HG03066 (cell line): ENCODE measurements around the gene IPCEF1.

Experiments used
- ATAC-seq: cut with Tn5 transposase; IDR thresholded peaks from one replicate; pipeline ENCODE4 v1.9.1; 2021; ENCODE audit warnings: low read depth; ENCODE audit not compliant: unreplicated experiment

The IPCEF1 gene

GRCh38 chr6:154377726-154378125 lies 21.1 kb upstream of the IPCEF1 start:
- no peak for ATAC-seq

DNA sequence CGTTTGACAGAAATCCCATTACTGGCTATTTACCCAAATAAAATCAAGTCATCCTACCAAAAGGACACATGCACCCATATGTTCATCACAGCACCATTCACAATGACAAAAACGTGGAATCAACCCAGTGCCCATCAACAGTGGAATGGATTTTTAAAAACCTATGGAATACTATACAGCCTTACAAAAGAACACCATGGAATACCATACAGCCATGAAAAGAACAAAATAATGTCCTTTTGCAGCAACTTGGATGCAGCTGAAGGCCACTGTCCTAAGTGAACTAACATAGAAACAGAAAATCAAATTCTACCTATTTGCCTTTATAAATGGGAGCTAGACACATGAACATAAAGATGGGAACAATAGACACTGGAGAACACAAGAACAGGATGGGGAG lies 17.4 kb upstream of the IPCEF1 start:
- ATAC-seq, result no peak

DNA sequence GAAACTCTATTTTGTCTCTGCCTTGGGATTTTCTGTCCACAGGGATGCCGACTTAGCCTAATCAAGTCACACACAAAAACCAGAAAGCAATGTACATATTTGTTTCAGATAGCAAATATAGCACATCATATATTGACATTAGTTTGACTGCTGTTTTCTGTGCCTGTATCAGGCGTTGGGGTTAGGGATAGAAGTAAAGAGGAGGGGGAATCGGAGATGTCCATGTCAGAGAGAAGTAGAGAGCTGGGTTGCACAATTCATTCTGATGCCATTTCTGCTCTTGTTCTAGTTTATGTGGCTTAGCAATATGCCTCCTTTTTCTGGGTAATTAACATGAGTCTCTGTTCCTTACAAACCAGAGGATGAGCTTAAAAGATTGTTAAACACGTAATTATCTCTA lies 14.7 kb upstream of the IPCEF1 start:
- ATAC-seq, result no peak

DNA sequence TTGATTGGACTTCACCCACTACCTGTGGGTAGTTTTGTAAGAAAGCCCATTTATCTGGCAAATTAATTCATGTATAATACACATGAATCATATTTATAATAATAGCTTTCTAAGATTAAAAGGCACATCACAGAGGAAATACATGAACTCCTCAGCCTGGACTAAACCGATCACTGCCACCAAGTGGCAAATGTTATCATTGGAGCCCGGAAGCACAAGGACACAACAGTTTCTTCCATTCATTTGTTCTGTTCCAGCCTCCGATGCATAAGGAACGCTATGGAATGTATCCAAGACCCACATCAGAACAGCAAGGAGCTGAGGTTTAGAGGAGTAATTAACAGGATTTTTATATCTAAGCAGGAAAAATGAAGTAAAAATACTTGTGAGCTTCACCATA lies 13.9 kb upstream of the IPCEF1 start:
- ATAC-seq, result peak; percentile 91

DNA sequence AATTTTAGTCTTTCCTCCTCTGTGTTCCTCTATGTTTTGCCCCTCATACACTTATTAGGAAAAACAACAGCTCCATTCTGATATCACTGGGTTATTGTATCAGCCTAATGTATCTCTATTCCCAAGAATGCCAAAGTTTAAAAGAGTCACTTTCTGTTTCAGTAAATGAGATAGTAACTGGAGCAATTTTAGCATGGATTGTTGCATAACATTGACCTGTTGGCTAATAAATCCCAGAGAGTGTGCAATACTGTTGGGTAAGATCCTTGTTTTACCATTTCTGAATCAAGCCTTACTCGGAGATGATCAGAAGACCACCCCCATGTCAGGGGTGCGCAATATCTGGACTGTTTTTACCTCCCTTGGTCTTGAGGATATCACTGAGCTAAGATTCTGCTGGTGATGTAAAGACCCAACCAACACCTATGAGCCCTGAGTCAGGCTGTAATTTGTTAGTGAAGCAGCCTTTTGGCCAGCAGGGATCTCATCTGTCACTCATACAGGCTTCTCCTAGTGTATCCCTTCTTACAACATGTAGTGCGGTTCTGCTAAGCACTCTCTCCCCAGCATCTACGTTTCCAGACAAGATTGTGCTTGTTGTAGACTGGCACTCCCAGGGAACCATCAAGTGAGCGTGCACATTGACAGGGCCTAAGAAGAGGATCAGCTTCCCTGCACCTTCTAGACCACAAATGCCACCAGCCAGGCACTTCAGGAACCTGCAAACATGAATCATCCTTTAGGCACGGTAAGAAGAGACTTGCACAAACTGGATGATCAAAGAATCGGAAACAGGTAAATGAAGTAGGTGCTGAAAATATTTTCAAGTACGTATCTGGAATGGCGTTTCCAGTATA lies 11.5 kb upstream of the IPCEF1 start:
- ATAC-seq, result no peak

DNA sequence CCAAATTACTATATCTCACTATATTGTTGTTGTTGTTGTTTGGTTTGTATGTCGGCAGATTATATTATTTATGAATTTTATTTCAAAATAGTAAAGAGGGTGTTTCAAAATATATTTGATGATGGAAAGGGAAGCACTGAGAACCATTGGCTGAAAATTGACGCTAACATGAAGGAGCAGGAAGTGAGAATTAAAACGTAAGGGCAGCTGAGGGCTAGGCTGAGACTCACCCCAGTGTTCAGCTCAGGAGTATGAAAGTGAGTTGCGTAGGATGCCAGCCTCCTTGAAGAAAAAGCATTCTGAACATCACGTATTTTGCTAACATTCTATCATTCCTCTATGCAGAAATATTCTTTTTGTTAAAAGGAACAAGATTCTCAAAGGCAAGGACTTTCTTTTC lies 10.7 kb upstream of the IPCEF1 start:
- ATAC-seq, result no peak

DNA sequence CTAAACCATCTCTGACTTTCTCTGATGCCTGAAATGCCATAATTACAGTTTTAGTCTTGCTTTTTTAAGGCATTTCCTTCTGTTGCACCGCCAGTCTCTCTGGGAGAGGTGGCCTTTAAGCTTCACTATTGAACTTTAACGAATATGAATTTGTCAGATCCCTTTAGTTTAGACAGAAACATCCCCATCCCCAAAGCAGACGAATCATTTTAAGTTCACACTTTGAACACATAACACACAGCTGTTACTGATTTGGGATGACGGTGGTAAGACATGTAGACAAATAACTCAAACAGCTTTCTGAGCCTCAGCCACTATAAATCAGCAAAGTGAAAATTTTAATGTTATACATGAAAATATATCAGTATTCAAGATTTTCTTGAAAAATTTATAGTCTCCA lies 7.2 kb upstream of the IPCEF1 start:
- ATAC-seq, result no peak

DNA sequence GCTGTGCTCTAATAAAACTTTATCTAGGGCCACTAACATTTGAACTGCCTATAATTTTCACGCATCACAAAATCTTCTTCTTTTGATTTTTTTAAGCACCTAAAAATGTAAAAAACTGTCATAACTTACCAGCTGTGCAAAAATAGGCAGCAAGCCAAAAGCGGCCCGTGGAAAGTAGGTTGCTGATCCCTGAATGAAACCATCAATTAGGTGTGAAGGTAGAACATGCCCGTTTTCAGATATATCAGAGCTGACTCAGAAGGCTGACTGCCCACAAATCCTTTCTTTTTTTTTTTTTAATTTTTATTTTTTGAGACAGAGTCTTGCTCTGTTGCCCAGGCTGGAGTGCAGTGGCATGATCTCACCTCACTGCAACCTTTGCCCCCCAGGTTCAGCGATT lies 4.9 kb upstream of the IPCEF1 start:
- ATAC-seq, result no peak

GRCh38 chr6:154360476-154360875 lies 3.9 kb upstream of the IPCEF1 start:
- no peak for ATAC-seq

DNA sequence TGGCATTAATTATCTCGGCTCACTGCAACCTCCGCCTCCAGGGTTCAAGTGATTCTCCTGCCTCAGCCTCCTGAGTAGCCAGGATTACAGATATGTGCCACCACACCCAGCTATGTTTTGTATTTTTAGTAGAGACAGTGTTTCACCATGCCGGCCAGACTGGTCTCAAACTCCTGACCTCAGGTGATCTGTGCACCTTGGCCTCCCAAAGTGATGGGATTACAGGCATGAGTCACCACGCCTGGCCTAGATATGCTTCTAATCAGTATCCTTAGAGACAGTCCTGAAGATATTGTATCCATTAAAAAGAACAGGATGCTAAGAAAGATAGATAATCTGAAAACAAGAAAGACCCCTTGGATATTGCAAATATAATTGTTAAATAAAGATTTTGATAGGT lies 3.1 kb upstream of the IPCEF1 start:
- ATAC-seq, result no peak

- no peak for ATAC-seq
Measured at GRCh38 chr6:154359161-154359574, 2.6 kb upstream of the IPCEF1 start.

- ATAC-seq, result no peak
Measured at GRCh38 chr6:154358019-154358545, 1.5 kb upstream of the IPCEF1 start.

GRCh38 chr6:154356113-154356512 lies 490 bp downstream of the IPCEF1 start:
- ATAC-seq, result no peak

- ATAC-seq, result no peak
Measured at GRCh38 chr6:154354265-154354777, 2.3 kb downstream of the IPCEF1 start.

DNA sequence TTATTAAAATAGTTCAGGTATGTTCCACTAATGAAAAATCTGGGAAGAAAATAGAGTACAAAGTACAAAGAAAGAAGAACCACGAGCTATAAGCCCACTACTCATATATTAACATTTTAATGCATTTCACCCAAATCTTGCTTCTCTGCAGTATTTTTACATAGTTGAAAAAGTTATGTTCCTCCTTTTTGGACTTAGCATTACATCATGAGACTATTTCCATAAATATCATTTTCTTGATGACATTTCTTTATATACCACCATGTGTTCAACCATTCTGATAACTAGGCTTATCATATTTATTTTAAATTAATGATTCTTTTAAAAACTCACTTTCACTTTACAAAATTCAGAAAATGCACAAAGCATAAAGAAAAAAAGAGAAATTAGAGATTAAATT lies 3.0 kb downstream of the IPCEF1 start:
- no peak for ATAC-seq

DNA sequence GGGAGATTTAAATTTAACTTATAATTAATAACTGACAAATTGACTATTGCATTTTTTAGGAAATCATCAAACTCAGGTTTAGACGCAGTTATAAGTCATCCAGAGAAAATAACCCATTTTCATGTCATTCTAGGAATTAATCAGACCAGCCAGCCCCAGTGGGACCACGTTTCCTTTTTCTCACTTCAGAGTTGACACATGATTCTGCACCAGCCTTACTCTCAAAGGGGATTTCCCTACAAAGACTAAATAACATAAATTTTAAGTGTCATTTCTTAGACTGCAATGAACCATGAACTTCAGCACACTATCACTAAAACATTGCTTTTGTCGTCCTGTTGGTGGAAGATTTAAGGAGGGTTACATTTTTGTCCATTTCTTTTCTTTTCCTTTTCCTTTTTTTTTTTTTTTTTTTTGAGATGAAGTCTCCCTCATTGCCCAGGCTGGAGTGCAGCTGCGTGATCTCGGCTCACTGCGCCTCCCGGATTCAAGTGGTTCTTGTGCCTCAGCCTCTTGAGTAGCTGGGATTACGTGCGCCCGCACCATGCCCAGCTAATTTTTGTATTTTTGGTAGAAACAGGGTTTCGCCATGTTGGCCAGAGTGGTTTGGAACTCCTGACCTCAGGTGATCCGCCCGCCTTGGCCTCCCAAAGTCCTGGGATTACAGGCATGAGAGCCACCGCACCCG lies 3.6 kb downstream of the IPCEF1 start:
- ATAC-seq, result peak; percentile 55

GRCh38 chr6:154350293-154350692 lies 6.3 kb downstream of the IPCEF1 start:
- ATAC-seq, result no peak

DNA sequence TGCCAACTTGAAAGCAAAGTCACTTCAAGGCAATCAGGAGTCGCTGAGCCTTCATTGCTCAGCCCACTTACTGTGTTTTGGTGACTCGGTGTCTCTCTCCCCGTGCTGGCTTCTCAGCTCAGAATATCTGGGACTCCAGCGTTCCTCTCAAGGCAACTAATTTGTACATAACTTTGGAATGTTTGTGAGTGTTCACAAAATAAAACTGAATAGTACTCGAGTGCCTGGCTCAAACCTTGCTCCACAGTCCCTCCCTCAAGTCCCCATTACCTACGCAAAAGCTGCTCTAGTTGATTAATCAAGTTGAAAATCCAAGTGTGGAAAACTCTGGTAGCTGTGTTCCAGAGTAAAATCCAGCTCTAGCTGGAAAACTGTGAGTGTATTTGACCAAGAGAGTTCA lies 8.6 kb downstream of the IPCEF1 start:
- ATAC-seq, result no peak

DNA sequence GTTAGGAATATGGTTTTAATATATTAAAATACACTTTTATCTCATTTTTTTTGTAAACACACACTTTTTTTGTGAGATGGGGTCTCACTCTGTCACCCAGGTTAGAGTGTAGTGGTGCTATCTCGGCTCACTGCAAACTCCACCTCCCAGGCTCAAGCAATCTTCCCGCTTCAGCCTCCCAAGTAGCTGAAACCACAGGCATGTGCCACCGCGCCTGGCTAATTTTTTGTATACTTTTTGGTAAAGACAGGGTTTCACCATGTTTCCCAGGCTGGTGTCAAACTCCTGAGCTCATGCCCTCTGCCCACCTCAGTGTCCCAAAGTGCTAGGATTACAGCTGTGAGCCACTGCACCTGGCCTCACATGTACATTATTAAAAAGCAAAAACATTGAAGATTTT lies 10.8 kb downstream of the IPCEF1 start:
- ATAC-seq, result no peak

DNA sequence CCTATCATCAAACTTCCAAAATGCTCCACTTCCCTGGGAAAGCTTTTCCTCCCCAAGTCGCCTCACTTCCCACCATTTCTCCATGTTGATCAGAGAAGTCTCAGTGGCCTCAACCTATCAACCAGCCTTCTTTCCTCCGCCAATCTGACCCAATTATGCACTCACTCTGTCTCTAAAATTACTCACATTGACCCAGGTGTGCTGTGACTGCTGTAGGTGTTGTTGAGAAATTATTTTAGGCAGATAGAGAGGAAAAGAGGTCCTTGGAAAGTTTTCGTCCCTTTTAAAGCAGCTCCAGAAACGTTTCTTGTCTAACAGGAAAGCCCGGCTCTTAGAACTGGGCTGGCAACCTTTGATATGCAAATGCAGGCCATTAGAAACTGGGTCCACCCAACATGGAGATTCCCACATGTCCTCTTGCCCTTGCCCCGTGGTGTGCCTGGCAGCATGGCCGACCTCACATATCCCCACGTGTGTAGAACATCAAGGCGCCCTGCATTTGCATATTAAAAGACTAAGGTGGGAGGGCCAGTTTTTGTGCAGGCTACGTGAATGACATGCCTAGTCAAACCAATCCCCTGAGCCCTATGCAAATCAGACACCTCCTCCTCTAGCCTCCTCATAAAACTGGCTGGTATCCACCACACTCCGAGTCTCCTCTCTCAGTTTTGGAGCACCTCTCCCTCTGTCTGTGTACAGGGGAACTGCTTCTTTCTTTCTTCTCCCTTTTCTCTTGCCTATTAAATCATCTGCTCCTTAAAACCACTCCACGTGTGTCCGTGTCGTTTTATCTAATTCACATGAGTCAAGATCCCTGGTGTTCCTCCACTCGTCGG lies 12.9 kb downstream of the IPCEF1 start:
- no peak for ATAC-seq

- ATAC-seq, result no peak
Measured at GRCh38 chr6:154341871-154342270, 14.7 kb downstream of the IPCEF1 start.
